Mammary epithelial cell (primary cell): ENCODE measurements around the gene SIK2.

ENCODE experiments used
- CTCF ChIP-seq, 2 donors: IDR thresholded peaks in 1 of 2; conservative IDR thresholded peaks in 1 of 2; 2 replicates each; pipeline ENCODE4 v1.5.1; 2011 to 2012; ENCODE audit warnings: inconsistent platforms in 2 of 2, low read length in 2 of 2, mild to moderate bottlenecking in 2 of 2, control low read depth in 1 of 2, low read depth in 1 of 2; ENCODE audit not compliant: insufficient read depth in 1 of 2; ENCODE audit errors: extremely low read depth in 1 of 2
- EZH2 ChIP-seq: IDR thresholded peaks from 2 replicates; pipeline ENCODE4 v1.6.1; 2012; ENCODE audit warnings: low read length, inconsistent platforms, borderline replicate concordance

- TF ChIP-seq CTCF (conservative IDR thresholded peaks at IDR 0.05 in 1 of 2, IDR thresholded peaks at IDR 0.05 in 1 of 2; ENCODE audit: extremely low read depth in 1 of 2, insufficient read depth in 1 of 2, low read depth in 1 of 2, low read length in 2 of 2) (no peak), EZH2 (no peak)
Observed at GRCh38 chr11:111668980-111669379, 66.7 kb downstream of the SIK2 start.
